Esophagus muscularis mucosa (tissue), 4 donors: ENCODE results near the gene DIPK1A.

Experiments
- CTCF ChIP-seq, 3 experiments: fragments of 200-600 bp in 2 of 3; fragments of 450-650 bp in 1 of 3; sonication (generic) in 2 of 3; IDR thresholded peaks; one replicate each; pipeline ENCODE4 v1.5.1; 2017 to 2019; ENCODE audit warnings: antibody characterized with exemption in 3 of 3, mild to moderate bottlenecking in 2 of 3, moderate library complexity in 1 of 3
- EP300 ChIP-seq: sonication (generic); formaldehyde crosslinking; IDR thresholded peaks from one replicate; pipeline ENCODE4 v1.6.1; 2017; ENCODE audit warnings: antibody characterized with exemption
- POLR2A ChIP-seq: fragments of 450-650 bp; IDR thresholded peaks from one replicate; pipeline ENCODE4 v1.6.1; 2017; ENCODE audit warnings: antibody characterized with exemption, moderate library complexity, mild to moderate bottlenecking, low read depth
- POLR2AphosphoS5 ChIP-seq, 2 donors: sonication (generic); formaldehyde crosslinking; IDR thresholded peaks; one replicate each; pipeline ENCODE4 v1.6.1; 2017; ENCODE audit warnings: antibody characterized with exemption in 2 of 2

DNA sequence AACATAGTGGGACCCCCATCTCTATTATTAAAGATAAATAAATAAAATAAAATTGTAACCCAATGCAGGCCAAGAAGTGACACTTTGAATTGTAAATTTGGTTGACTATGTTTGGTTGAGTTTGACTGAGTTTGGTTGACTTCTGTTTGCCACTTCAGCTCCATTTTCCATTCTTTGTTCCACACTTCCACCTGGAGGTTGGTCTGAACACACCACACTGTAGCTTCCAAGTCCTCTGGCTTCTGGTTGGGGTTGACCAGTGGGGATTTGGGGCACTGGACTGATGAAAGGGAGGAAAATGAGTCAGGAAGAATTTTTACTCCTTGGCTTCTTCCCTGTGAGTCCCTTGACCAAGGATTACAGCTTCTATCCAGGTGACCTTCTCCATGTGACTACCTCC is 40.6 kb upstream of the DIPK1A start:
- TF ChIP-seq CTCF (IDR thresholded peaks at IDR 0.05) (no peak), POLR2A (no peak), POLR2AphosphoS5 (IDR thresholded peaks at IDR 0.05) (no peak), EP300 (no peak)
